Tibial nerve (tissue), 4 donors: Measurements from ENCODE around the gene ID2.
"Not testable (repeated sequence)": the region's sequence is repeated elsewhere in the genome, so short reads cannot be mapped to it uniquely, and the experiment has no call there.

Experiments
- CTCF ChIP-seq, 5 experiments: fragments of 200-600 bp in 3 of 5; fragments of 450-650 bp in 2 of 5; sonication (generic) in 3 of 5; IDR thresholded peaks; one replicate each; pipeline ENCODE4 v1.5.1; 2016 to 2019; ENCODE audit warnings: antibody characterized with exemption in 5 of 5, mild to moderate bottlenecking in 3 of 5, moderate library complexity in 2 of 5
- EP300 ChIP-seq, 2 donors: sonication (generic); formaldehyde crosslinking; IDR thresholded peaks; one replicate each; pipeline ENCODE4 v1.6.1; 2017; ENCODE audit warnings: antibody characterized with exemption in 2 of 2, mild to moderate bottlenecking in 1 of 2
- POLR2A ChIP-seq, 2 donors: fragments of 450-650 bp; IDR thresholded peaks; one replicate each; pipeline ENCODE4 v1.6.1; 2017; ENCODE audit warnings: antibody characterized with exemption in 2 of 2, mild to moderate bottlenecking in 2 of 2, moderate library complexity in 2 of 2

- not testable (repeated sequence) for TF ChIP-seq CTCF, POLR2A, EP300 (IDR thresholded peaks at IDR 0.05)
Observed at GRCh38 chr2:8729101-8729500, 47.2 kb downstream of the ID2 start.
